ENCODE measurements around the gene TMEM205. TPM values are rescaled to one million over a fixed set of nuclear protein-coding genes. Genes with fewer than 3 reads are reported as not detected.

Gene TMEM205
- total RNA-seq, result 202 and 213 TPM in 2 replicates

GRCh38 chr19:11346104-11346940, at the start of gene TMEM205, which contains the start of gene CCDC159:
TMEM205 (minus strand) TSS chr19:11346268; CDS start chr19:11345619, 649 bp downstream.
CCDC159 (plus strand) TSS chr19:11346519; CDS start chr19:11346607, 88 bp downstream.

GRCh38 chr19:11374433-11375142, 28.5 kb upstream of the TMEM205 start, which contains the start of gene SWSAP1:
SWSAP1 (plus strand) TSS chr19:11374666; CDS start chr19:11374681, 15 bp downstream.

GRCh38 chr19:11355160-11356073, 9.3 kb upstream of the TMEM205 start, which contains the start of gene PLPPR2:
PLPPR2 (plus strand) TSS chr19:11355432; CDS start chr19:11357674, 2,242 bp downstream.

GRCh38 chr19:11339254-11340098, 6.6 kb downstream of the TMEM205 start, which contains the start of gene RAB3D:
RAB3D (minus strand) TSS chr19:11339657; CDS start chr19:11337399, 2,258 bp downstream.

GRCh38 chr19:11295665-11296245, 50.3 kb downstream of the TMEM205 start, which contains the start of gene TSPAN16:
TSPAN16 (plus strand) TSS chr19:11296160; CDS start chr19:11296298, 138 bp downstream.

Other genes with a start within 250 kb of the TMEM205 start
- gene SPC24, start 190.5 kb downstream of the TMEM205 start, total RNA-seq, result 14.7 and 43.4 TPM in 2 replicates
- gene KANK2, start 148.7 kb downstream of the TMEM205 start, total RNA-seq, result 15.2 and 19.4 TPM in 2 replicates
- gene ANGPTL8, start 106.6 kb downstream of the TMEM205 start, total RNA-seq, result not detected in 2 replicates
- 30.8 and 61.5 TPM in 2 replicates for gene DOCK6, start 83.7 kb downstream of the TMEM205 start, total RNA-seq
- not detected in 2 replicates for gene TSPAN16, start 50.1 kb downstream of the TMEM205 start, total RNA-seq
- gene RAB3D, start 6.6 kb downstream of the TMEM205 start, total RNA-seq, result 42.8 and 59.5 TPM in 2 replicates
- gene CCDC159, start 251 bp upstream of the TMEM205 start, total RNA-seq, result 3.4 and 5.3 TPM in 2 replicates
- gene PLPPR2, start 9.2 kb upstream of the TMEM205 start, total RNA-seq, result 11.5 and 15.8 TPM in 2 replicates
- gene SWSAP1, start 28.4 kb upstream of the TMEM205 start, total RNA-seq, result 2.7 and 3.9 TPM in 2 replicates
- gene EPOR, start 38.0 kb upstream of the TMEM205 start, total RNA-seq, result 3.4 and 5.0 TPM in 2 replicates
- gene RGL3, start 73.0 kb upstream of the TMEM205 start, total RNA-seq, result not detected in 2 replicates
- not detected in 2 replicates for gene ODAD3, start 88.9 kb upstream of the TMEM205 start, total RNA-seq
- 157 and 216 TPM in 2 replicates for gene PRKCSH, start 89.4 kb upstream of the TMEM205 start, total RNA-seq
- gene ELAVL3, start 134.8 kb upstream of the TMEM205 start, total RNA-seq, result 0.70 TPM in 1 of 2 replicates, not detected in the other
- 6.7 and 8.4 TPM in 2 replicates for gene ZNF653, start 159.6 kb upstream of the TMEM205 start, total RNA-seq
- gene ECSIT, start 182.9 kb upstream of the TMEM205 start, total RNA-seq, result 54.9 and 71.0 TPM in 2 replicates
- not detected in 2 replicates for gene CNN1, start 192.6 kb upstream of the TMEM205 start, total RNA-seq
- gene ELOF1, start 213.0 kb upstream of the TMEM205 start, total RNA-seq, result 45.7 and 54.3 TPM in 2 replicates
- gene ACP5, start 231.4 kb upstream of the TMEM205 start, total RNA-seq, result 20.6 and 32.1 TPM in 2 replicates